NCI-H510A treated with DMSO at 0.1 percent for 48 hours (cell line): ENCODE measurements around the gene OR13C5.
"Not testable (repeated sequence)": the region's sequence is repeated elsewhere in the genome, so short reads cannot be mapped to it uniquely, and the experiment has no call there.

Experiments used
- DNase-seq: peaks from one replicate; lab custom pipeline; 2025; lab: John Stamatoyannopoulos, UW

OR13C5 gene, protein sequence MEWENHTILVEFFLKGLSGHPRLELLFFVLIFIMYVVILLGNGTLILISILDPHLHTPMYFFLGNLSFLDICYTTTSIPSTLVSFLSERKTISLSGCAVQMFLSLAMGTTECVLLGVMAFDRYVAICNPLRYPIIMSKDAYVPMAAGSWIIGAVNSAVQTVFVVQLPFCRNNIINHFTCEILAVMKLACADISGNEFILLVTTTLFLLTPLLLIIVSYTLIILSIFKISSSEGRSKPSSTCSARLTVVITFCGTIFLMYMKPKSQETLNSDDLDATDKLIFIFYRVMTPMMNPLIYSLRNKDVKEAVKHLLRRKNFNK

DNA sequence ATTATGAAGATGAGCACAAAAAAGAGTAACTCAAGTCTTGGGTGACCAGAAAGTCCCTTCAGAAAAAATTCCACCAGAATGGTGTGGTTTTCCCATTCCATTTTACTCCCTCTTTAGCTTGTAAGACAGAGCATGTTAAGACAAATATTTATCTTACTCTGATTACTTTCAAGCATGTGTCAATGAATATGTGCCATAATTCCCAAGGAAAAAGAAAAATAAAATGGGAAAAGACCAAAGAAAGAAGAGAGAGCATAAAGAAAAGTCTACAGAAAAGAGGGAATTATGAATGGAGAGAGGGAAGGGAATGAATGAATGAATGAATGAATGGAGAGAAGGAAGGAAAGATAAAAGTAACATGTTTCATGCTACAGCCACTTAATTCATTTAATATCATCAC lies at the start of gene OR13C5:
OR13C5 (minus strand) TSS at position 101 of the 400 bp plus-strand sequence; CDS start at position 101, 0 bp downstream.
- DNase-seq, result not testable (repeated sequence)

DNA sequence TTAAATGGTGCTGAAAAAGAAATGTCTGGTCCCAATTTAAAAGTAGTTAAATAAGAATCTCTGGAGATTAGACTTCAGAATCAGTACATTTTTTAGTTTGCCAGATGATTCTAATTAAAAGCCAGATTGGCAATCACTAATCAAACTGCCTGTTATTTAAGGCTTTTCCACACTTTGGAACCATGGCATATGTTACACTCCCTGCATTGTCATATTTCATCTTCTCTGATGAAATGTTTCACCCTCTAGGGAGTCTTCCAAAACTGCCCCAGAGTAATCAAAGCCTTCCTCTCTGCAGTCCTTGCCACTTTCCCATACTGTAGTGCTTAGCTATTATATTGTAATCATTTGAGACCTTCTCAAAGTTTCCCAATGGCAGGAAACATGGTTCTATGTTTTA lies 36.2 kb upstream of the OR13C5 start:
- no peak for DNase-seq

DNA sequence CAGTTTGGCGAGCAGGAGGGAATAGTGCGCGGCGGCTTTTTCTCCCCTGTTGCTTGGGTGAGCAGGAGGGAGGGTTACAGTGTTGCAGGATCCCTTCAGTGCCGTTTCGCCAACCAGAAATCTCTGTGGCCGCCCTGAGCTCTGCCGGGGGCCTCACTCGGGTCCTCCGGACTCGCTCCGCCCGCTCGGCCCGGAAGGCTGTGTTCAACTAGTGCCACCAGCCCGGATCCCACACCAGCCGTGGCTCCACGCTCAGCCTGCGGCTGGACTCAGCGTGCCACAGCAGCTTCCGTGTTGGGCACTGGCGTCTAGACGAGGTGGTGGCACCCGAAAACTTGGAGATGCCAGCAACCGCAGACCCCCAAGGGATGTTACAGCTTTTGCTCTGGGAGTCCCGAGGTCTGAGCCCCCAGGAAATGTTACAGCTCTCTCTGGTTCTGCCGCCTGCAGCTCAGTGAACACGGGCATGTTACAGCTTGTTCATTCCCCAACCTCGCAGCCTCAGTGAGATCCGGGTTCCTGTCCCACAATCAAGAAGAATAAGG lies 34.8 kb upstream of the OR13C5 start:
- no peak for DNase-seq

- not testable (repeated sequence) for DNase-seq
These were observed 26.8 kb upstream of the OR13C5 start for GRCh38 chr9:104625964-104626363.

DNA sequence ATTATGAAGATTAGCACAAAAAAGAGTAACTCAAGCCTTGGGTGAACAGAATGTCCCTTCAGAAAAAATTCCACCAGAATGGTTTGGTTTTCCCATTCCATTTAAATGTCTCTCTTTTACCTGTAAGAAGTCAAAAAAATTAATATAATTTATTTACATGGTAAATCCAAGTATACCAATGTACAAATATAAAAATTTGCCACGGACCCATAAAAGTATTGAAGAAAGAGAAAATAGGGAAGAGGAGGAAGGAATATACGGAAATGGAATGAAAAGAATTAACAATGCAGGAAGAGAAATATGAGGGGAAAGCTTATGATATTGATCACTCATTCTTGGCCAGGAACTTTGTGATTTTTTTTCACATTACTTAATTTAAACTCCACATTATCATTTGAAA lies 18.9 kb upstream of the OR13C5 start, which contains the start of gene OR13C9:
OR13C9 (minus strand) TSS at position 101 of the 400 bp plus-strand sequence; CDS start at position 101, 0 bp downstream.
- DNase-seq, result no peak

DNA sequence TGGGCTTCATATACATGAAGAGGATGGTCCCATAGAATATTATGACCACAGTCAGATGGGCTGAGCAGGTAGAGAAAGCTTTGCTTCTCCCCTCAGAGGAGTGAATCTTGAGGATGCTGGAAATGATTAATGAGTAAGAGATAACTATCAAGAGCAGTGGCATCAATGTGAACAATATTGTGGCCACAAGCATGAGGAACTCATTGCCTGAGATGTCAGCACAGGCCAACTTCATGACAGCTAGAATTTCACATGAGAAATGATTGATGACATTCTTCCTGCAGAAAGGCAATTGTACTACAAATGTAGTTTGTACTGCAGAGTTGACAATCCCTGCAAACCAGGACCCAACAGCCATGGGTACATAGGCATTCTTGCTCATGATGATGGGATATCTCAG lies 18.2 kb upstream of the OR13C5 start:
- no peak for DNase-seq

GRCh38 chr9:104611213-104611612 lies 12.0 kb upstream of the OR13C5 start:
- no peak for DNase-seq

DNA sequence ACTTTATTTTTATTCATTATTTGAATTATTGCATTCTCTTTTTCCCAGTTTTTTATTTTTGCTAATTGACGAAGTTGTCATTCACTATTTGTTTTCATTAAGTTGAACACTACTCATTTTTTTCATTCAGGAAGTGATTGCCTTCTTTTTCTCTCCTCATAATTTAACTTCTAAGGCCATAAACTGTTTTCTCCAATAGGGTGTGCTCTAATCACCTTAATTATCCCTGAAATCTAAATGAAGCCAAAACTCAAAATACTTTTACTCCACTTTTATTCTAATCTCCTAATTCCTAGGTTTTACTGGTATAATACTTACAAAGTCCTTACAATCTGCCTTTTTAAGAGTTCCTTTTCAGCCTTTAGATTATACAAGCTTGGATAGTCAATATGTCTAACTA lies 9.1 kb upstream of the OR13C5 start:
- DNase-seq, result peak; percentile 2

- no peak for DNase-seq
These were observed 6.9 kb upstream of the OR13C5 start for GRCh38 chr9:104606152-104606551.

DNA sequence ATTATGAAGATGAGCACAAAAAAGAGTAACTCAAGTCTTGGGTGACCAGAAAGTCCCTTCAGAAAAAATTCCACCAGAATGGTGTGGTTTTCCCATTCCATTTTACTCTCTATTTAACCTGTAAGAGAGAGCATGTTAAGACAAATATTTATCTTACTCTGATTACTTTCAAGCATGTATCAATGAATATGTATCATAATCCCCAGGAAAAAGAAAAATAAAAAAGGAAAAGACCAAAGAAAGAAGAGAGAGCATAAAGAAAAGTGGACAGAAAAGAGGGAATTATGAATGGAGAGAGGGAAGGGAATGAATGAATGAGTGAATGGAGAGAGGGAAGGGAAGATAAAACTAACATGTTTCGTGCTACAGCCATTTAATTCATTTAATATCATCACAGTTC lies 6.3 kb upstream of the OR13C5 start, which contains the start of gene OR13C2:
OR13C2 (minus strand) TSS at position 101 of the 400 bp plus-strand sequence; CDS start at position 101, 0 bp downstream.
- DNase-seq, result not testable (repeated sequence)

- DNase-seq, result no peak
These were observed 5.6 kb upstream of the OR13C5 start for GRCh38 chr9:104604801-104605200.

DNA sequence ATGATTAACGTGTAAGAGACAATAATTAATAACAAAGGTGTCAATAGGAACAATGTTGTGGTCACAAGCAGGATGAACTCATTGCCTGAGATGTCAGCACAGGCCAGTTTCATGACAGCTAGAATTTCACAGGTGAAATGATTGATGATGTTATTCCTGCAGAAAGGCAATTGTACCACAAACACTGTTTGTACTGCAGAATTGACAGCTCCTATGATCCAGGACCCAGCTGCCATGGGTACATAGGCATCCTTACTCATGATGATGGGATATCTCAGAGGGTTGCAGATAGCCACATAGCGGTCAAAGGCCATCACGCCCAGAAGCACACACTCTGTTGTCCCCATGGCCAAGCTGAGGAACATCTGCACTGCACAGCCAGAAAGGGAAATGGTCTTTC lies 464 bp downstream of the OR13C5 start:
- DNase-seq, result not testable (repeated sequence)

GRCh38 chr9:104589626-104590025 lies 9.6 kb downstream of the OR13C5 start:
- DNase-seq, result no peak

DNA sequence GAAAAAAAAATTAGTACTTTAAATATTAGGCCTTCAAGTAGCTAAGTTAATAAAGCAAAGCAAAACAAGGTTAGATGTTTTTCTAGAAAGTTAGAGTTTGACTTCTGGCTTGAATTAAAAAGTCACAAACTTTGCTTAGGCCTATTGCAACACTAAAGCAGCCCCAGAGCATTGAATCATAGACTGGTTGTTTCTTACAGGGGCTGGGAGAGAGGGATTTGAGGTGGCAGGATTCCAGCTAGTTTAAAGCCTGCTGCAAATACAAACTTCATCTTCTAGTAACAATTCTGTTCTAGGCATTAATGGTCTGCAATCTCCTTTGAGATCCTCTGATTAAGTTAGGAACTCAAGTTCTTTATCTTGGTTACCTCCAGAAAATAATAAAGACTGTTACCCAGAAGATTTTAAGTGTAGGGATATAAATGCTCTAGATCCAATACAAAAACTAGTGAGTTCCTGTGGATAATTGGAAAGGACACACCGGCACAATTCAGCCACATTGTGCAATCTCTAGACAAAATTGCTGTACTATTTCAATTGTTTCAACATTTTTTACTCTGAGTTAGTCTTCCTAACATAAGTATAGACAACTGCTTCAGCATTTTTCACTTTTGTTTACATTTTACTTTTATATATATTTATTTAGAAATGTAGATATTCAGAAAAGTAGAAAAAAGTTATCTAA lies 12.6 kb downstream of the OR13C5 start:
- no peak for DNase-seq

- DNase-seq, result no peak
These were observed 18.7 kb downstream of the OR13C5 start for GRCh38 chr9:104580562-104580961.

GRCh38 chr9:104577263-104577662 lies 21.9 kb downstream of the OR13C5 start:
- no peak for DNase-seq

GRCh38 chr9:104575456-104575855 lies 23.8 kb downstream of the OR13C5 start:
- no peak for DNase-seq

- peak; percentile 1 for DNase-seq
These were observed 26.6 kb downstream of the OR13C5 start for GRCh38 chr9:104572612-104573011.

DNA sequence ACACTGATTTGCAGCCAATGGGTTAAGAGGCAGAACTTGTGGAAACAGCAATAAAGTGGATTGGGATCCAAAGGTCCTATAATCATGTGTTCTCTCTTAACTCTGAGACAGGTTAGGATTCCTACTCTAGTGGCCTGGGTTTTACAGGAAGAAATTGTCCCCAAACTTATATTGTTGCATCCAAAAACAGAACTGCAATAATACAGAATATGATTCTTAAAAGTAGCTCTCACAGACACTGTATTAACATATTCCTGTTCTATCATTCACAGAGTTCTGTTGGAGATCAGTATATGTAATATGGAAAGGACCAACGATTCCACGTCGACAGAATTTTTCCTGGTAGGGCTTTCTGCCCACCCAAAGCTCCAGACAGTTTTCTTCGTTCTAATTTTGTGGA lies 30.3 kb downstream of the OR13C5 start, which contains the start of gene OR13C8:
OR13C8 (plus strand) TSS at position 301 of the 400 bp plus-strand sequence; CDS start at position 301, 0 bp downstream.
- no peak for DNase-seq

- DNase-seq, result no peak
These were observed 34.9 kb downstream of the OR13C5 start for GRCh38 chr9:104564358-104564757.

- no peak for DNase-seq
These were observed 42.2 kb downstream of the OR13C5 start for GRCh38 chr9:104556830-104557634.

GRCh38 chr9:104555521-104555920 lies 43.7 kb downstream of the OR13C5 start:
- no peak for DNase-seq
